ENCODE measurements around the gene LIMK2.
"Not testable (repeated sequence)": the region's sequence is repeated elsewhere in the genome, so short reads cannot be mapped to it uniquely, and the experiment has no call there.

Gene LIMK2

GRCh38 chr22:31212783-31213629, 908 bp downstream of the LIMK2 start:
- no peak for DNase-seq

- no peak for DNase-seq
Measured at GRCh38 chr22:31215018-31215535, 3.0 kb downstream of the LIMK2 start.

- no peak for DNase-seq
Measured at GRCh38 chr22:31218565-31219262, 6.6 kb downstream of the LIMK2 start.

- no peak for DNase-seq
Measured at GRCh38 chr22:31221084-31221483, 9.0 kb downstream of the LIMK2 start.

DNA sequence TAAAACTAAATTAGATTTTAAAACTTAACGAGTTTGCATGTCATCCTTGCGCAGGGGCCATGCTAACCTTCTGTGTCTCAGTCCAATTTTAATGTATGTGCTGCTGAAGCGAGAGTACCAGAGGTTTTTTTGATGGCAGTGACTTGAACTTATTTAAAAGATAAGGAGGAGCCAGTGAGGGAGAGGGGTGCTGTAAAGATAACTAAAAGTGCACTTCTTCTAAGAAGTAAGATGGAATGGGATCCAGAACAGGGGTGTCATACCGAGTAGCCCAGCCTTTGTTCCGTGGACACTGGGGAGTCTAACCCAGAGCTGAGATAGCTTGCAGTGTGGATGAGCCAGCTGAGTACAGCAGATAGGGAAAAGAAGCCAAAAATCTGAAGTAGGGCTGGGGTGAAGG, 10.6 kb downstream of the LIMK2 start:
- no peak for DNase-seq

- no peak for DNase-seq
Measured at GRCh38 chr22:31223786-31224191, 11.7 kb downstream of the LIMK2 start.

- not testable (repeated sequence) for DNase-seq
Measured at GRCh38 chr22:31224691-31225090, 12.6 kb downstream of the LIMK2 start.

DNA sequence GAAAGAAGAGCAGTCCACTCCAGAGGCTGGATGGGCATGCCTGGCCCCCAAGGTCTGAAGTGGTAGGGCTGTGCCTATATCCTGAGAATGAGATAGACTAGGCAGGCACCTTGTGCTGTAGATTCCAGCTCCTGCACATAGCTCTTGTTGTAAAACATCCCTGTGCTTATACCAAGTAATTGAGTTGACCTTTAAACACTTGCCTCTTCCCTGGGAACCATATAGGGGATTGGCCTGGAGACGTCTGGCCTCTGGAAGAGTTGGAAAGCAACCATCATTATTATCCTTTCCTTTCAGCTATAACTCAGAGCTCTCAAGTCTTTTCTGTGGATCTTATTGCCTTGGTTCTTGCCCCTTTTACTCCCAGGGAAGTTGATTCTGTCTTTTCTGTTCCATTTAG, 15.1 kb downstream of the LIMK2 start:
- DNase-seq, result no peak

GRCh38 chr22:31229402-31230079, 17.4 kb downstream of the LIMK2 start:
- peak; percentile 6 for DNase-seq

DNA sequence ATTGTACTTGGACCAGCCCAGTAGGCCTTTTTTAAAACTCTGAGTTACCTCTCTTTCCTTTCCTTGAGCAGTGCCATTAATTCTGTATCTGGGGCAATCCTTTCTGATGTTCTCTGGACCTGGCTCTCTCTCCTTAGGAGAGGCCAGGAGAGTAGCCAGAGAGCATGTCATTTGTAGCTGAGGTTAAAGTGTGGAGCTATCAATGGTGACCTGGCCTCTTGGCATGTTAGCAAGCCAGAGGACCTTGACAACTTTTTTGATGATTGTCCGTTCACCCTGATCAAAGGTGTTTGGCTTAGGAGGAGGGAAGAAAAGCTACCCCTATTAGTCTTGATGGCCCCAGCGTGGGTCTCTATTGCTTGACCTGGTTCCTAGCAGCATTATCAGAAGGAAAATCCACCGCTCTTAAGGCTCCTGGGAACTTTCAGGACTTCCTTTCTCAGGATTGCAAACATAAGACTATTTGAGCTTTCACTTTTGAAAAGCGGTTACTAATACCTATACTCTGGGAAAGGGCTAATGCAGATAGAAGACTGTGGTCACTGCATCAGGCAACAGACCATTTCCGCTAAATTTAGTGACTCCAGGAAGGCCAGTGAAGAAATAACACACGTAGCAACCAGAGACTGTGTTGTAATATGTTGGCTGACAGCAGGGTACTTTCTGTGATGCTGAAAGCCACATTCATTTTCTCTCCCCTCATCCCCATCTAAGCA, 18.2 kb downstream of the LIMK2 start:
- DNase-seq, result no peak

- no peak for DNase-seq
Measured at GRCh38 chr22:31230871-31231621, 18.9 kb downstream of the LIMK2 start.

DNA sequence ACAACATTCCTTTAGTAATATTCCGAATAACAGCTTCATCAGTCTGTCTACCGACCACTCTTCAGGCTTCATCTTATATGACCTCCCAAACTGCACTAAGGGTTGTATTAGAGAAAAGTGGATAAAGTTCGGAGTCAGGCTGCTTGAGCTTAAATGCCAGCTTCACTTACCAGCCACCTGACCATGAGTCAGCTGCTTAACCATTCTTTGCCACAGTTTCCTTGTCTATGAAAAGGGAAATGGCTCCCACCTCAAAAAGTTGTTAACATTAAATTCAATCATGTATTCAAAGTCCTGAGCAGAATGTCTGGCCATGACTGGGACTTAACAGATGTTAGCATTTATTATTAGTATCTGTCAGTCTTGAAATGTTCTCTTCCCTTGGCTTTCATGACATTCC, 20.9 kb downstream of the LIMK2 start:
- DNase-seq, result no peak

DNA sequence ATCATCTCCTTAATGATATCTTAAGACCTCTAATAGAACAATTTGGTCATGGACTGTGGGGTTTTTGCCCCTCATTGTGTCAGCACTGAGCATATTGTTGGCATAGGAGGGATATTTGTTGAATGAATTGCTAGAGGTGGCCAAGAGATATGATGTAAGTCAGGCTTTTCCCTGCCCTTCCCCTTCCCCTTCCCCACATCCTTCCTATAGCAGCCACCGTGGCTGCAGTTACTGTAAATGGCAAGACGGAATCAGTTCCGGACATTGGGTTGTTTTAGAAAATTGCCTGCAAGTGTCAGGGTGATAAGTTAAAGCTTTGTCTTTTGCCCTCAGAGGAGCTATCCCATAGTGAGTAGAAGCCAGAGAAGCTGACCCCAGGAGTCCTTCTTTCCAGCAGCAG, 23.0 kb downstream of the LIMK2 start:
- no peak for DNase-seq

DNA sequence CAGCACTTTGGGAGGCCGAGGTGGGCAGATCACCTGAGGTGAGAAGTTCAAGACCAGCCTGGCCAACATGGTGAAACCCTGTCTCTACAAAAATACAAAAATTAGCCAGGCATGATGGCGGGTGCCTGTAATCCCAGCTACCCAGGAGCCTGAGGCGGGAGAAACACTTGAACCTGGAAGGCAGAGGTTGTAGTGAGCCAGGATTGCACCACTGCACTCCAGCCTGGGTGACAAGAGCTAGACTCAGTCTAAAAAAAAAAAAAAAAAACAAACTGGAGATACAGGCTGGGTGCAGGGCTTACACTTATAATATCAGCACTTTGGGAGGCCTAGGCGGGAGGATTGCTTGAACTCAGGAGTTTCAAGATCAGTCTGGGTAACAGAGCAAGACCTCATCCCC, 23.9 kb downstream of the LIMK2 start:
- DNase-seq, result not testable (repeated sequence)

GRCh38 chr22:31238057-31238456, 26.0 kb downstream of the LIMK2 start:
- no peak for DNase-seq

GRCh38 chr22:31239771-31240370, 27.8 kb downstream of the LIMK2 start:
- DNase-seq, result no peak

- DNase-seq, result no peak
Measured at GRCh38 chr22:31241200-31241599, 29.1 kb downstream of the LIMK2 start.

DNA sequence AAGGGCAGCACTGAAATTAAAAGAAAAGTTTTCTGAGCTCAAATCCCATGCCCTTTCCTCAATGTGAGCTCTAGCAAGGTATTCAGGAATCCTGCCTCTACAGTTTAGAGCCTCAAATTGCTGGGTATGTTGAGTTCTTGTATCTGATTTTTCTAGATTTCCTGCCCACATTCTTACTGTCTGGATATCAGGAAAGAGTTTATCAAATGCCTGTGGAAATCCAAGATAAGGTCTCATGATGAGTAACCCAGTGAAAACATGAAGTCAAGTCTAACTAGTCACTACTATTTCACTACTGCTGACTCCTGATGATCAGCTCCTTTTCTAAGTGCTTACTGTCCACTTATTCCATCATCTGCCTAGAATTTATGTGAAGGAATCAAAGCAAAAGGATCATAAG, 29.8 kb downstream of the LIMK2 start:
- DNase-seq, result no peak

DNA sequence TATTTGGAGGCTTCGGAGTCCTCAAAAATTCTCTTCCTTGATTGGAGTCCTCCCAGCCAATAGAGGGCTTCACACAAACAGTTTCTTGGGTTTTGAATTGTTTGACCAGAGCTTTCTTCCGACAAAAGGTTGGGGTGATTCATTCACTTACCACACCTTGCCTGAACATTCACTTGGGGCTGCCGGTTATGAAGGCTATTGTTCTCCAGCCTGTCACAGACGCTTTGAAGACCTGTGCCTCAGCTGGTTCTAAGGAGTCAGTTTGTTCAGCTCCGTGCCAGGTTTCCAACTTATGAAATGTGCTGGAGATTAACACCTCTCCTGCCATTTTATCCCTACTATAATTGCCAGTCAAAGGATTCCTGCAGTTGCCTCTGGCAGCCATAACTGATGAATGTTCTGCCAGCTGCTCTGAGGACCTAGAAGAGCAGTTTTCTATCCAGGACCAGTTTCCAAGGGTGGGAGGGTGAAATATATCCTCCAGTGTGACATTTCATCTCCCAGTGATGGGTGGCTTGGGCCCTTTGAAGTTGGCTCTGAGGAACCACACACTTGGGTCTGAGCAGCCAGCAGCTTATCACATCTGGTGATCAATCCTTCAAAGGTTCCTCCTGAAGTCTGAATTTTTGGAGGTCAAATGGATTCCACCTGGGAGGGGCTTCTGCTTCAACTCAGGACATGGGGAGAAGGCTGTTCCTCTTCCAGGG, 31.4 kb downstream of the LIMK2 start:
- no peak for DNase-seq

- DNase-seq, result no peak
Measured at GRCh38 chr22:31244046-31244942, 32.2 kb downstream of the LIMK2 start.
